Activated effector memory CD4-positive, alpha-beta T cell treated with Interleukin-2 at 50 U/mL for 16 hours (primary cell): ENCODE measurements around the gene MTF2.
A peak's percentile ranks its signal among the peaks of the same experiment; 100 is the strongest.
"Not testable (repeated sequence)": the region's sequence is repeated elsewhere in the genome, so short reads cannot be mapped to it uniquely, and the experiment has no call there.

Experiments
- DNase-seq: peaks from one replicate; pipeline ENCODE4 v3.0.0-alpha.2; 2020

MTF2 gene

GRCh38 chr1:93078986-93079654, at the start of gene MTF2:
TSS of gene MTF2 (plus strand) at chr1:93079283. CDS start at chr1:93079527, 244 bp downstream.
- DNase-seq, result peak; percentile 92

DNA sequence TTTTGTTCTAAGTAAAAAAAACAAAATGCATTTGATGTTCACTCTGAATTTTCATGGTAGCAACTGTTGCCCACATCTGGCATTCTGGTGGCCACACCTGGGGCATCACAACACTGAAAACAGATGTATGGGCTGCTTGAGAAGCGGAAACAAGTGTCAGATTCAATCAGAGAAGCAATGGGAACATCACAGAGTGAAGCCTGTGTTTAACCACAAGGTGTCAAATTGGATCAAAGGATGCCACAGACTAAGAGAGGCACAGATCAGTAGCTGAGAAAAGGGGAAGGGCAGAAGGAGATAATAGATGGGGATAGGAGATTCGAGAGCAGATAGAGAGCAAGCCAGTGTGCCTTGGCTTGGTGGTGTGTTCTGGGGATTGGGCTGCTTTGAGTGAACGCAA, 49.8 kb upstream of the MTF2 start:
- DNase-seq, result no peak

DNA sequence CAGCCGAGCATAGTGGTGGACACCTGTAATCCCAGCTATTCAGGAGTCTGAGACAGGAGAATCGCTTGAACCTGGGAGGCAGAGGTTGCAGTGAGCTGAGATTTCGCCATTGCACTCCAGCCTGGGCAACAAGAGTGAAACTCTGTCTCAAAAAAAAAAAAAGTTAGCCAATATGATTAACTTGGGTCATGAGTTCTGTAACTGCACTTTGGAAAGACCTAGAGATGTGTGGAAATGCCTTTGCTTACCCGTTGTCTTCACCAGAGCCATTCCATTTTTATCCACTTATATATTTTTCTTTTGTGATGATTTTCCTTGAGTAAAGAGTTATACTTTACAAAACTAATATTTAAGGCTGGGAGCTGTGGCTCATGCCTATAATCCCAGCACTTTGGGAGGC, 48.9 kb upstream of the MTF2 start:
- DNase-seq, result not testable (repeated sequence)

- DNase-seq, result no peak
Observed at GRCh38 chr1:93031711-93032110, 47.4 kb upstream of the MTF2 start.

- DNase-seq, result no peak
Observed at GRCh38 chr1:93033029-93033428, 46.1 kb upstream of the MTF2 start.

DNA sequence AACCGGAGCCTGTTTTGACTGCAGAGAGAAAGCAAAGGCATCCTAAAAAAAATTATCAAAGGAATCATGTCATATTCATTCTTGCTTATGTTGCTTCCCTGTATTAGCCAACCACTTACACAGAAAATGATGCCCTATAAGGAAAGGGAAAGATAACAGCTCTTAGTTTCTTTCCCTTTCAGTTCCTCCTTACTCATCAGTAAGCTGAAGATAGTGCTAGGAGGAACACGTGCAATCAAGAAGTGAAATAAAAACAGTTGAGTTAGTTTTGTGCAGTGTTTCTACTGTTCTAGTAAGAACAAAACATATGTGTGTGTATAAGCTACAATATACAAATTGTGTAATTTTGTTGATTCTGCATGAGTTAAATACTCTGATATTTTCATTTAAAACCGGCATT, 45.3 kb upstream of the MTF2 start:
- no peak for DNase-seq

GRCh38 chr1:93034397-93034796, 44.7 kb upstream of the MTF2 start:
- no peak for DNase-seq

DNA sequence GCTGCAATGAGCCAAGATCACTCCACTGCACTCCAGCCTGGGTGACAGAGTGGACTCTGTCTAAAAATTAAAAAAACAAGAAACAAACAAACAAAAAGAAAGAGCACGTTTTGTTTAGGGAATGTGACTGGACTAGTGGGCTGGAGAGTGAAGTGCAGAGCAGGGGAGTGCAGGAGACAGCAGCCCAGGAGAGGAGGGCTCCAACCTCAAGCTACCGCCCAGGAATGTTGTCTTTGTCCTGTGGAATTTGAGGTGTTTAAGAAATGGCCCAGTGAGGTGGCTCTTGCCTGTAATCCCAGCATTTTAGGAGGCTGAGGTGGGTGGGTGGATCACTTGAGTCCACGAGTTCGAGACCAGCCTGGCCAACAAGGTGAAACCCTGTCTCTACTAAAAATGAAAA, 42.4 kb upstream of the MTF2 start:
- no peak for DNase-seq

DNA sequence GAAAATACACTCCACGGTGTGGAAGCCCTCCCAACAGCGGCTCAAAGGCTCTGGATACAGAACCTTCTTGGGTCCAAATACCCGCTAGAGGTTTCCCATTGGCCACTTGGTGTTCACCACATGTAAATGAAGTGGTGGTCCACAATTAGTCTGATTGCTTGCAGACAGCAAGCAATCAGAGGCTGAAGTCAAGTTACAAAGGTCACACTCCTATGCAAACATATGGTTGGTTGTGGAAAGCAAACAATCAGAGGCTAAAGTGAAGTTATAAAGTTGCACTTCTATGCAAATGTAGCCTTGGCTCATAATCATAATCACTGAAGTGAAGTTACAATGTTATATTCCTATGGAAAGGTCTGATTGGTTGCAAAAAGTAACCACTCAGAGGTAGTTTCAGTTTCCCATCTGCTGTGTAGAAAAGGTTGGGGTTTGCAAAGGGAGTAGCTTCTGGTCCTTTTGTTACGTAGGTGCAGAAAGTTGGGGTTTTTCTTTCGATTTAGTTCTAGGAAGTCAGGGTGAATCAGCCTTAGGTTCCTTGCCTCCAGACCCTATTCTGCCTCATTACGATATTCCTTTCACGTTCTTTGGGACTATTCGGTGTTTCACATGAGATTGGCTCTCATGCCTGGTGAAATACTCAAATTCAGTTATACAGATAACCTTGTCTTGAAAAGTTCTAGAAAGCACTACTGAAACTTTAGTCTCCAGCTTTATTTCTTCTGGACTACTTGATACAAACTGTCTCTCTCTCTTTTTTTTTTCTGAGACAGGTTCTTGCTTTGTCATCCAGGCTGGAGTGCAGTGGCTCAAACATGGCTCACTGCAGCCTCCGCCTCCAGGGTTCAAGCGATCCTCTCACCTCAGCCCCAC, 36.7 kb upstream of the MTF2 start:
- DNase-seq, result no peak

DNA sequence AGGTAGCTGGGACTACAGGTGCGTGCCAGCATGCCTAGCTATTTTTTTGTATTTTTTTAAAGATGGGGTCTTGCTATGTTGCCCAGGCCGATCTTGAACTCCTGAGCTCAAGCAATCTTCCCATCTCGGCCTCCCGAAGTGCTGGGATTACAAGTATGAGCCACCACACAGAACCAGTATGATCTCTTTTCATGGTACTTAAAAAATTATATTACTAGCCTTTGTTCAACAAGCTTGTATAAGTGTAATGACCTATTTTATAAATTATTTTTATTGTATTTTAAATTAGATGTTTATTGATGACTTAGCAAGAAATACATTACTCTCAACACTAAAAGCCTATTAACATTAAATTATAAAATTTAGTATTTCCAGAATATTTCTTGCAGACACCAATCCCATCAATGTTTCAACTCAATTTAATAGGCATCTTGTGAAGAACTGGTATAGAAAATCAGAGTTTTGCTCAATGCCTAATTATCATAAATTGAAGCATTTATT, 36.0 kb upstream of the MTF2 start:
- no peak for DNase-seq

DNA sequence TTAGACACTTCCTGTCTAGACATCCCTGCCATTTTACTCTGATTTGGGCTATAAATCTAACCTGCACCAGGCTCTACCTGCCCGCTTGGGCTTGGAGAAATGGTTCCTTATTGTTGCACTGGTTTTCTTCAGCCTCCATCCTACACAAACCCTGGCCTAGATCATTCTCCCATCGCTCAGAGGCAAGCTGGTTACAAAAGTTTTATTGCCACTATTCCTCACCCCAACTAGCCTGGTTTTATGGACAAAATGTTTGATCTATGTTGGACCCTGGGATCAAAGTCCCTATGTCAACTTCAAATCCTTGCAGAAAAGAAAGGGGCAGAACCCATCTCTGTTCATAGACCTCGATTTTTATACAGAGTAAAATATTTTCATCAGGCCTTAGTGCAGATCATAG, 31.5 kb upstream of the MTF2 start:
- DNase-seq, result no peak

- no peak for DNase-seq
Observed at GRCh38 chr1:93051961-93052360, 27.1 kb upstream of the MTF2 start.

- no peak for DNase-seq
Observed at GRCh38 chr1:93056214-93056613, 22.9 kb upstream of the MTF2 start.

DNA sequence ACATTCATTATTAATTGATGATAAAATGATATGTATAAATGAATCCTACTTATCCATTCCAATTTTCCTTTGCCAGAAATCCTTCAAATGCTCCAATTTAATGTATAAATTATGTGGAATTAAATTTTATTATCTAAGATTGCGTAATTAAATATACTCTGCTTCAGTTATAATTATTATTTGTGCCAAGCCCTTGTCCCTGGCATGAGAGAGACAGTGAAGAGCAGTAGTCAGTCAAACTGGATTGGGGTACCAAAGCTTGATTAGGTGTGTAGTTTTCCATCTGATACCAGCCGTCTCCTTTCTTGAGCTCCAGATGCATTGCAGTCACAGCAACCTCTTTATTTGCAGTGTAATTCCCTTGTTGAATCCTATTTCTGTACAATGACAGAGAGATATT, 22.4 kb upstream of the MTF2 start:
- no peak for DNase-seq

- peak; percentile 21 for DNase-seq
Observed at GRCh38 chr1:93061895-93062792, 16.9 kb upstream of the MTF2 start.

DNA sequence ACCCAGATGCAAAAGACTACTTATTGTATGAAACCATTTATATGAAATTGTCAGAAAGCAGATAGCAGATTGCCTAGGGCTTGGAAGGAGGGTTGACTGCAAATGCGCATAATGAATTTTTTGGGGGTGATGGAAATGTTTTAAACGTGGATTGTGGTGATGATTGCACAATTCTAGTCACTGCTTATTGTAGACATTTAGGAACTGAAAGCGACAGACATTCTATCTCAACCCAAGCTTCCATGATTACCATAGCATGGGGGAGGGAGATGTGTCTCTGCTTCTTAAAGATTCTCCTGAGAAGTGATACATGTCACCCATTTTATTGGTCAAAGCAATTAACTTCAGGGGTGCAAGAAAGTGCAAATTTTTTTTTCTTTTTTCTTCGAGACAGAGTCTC, 2.8 kb upstream of the MTF2 start:
- DNase-seq, result no peak

DNA sequence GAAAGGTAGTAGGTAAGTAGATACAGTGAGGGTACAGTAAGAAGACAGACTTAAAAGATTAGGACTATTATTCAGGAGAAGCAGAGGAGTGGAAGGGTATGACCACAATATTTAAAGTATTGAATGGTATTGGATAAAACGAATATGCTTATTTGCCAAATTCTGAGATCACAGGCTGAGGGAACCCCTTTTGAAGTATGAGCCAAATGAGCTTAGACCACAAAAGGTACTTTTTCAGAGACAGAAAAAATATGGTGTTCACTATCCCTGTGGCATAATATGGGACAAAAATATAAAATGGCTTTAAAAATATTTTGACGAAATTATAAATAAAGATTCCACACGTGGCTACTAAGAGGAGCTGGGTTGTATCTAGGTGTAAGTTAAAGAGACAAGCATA, 880 bp upstream of the MTF2 start:
- no peak for DNase-seq

- no peak for DNase-seq
Observed at GRCh38 chr1:93078638-93078985, 471 bp upstream of the MTF2 start.

GRCh38 chr1:93079685-93080141, 630 bp downstream of the MTF2 start:
- DNase-seq, result no peak

GRCh38 chr1:93080179-93080823, 1.2 kb downstream of the MTF2 start:
- no peak for DNase-seq

GRCh38 chr1:93081716-93082115, 2.6 kb downstream of the MTF2 start:
- no peak for DNase-seq

- no peak for DNase-seq
Observed at GRCh38 chr1:93082313-93082712, 3.2 kb downstream of the MTF2 start.

- no peak for DNase-seq
Observed at GRCh38 chr1:93083979-93084378, 4.9 kb downstream of the MTF2 start.
